AG08396 (cell line): ENCODE results near the gene THSD7A.

Experiments used
- DNase-seq: peaks from one replicate; pipeline ENCODE4 v3.0.0; 2012; ENCODE audit warnings: low spot score, mixed read lengths

THSD7A gene

DNA sequence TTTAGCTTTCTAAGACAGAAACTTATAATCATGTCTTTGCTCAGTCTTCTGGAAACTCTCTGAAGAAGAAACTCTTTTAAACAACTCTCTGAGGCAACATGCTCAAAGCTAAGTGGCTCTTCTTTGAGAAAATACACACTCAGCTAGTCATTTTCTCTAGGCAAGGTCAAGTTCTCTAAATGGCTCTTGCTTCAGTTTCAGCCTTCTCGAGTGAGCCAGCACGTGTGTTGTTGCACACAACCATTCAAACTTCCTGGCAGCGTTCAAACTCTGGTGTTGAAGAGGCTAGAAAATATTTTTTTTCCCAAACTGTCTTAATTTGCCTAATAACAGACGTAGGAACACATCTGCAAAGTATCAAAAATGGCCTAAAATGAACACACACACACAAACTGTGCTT is 129.1 kb downstream of the THSD7A start:
- DNase-seq, result no peak

DNA sequence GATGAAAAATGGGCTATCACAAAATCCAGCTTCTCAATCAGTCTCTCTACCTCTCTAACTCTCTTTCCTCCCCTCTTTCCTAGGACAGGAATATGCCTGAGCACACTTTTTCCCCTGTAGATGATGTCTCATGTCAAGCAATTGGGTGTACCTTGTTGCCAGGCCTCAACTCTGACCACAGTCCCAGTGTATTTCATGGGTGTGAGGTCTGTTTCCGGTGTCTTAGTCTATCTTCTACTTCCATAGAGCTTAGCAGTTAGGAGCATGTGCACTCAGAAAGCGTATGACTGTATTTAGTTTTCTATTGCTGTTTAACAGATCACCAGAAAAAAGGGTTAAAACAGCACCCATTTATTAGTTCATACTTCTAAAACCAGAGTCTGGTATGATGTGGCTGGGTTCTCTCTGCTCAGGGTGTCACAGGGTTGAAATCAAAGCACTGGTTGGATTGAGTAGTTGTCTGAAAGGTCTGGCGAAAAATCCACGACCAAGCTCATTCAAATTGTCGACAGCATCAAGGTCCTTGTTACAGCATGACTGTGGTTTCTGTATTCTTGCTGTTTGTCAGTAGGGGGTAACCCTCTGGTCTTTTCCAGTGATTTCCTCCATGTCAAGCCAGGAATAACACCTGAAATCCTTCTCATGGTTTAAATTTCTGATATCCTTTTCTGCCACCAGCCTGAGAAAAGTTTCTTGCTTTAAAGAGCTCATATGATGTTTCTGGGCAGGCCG is 130.0 kb downstream of the THSD7A start:
- no peak for DNase-seq

DNA sequence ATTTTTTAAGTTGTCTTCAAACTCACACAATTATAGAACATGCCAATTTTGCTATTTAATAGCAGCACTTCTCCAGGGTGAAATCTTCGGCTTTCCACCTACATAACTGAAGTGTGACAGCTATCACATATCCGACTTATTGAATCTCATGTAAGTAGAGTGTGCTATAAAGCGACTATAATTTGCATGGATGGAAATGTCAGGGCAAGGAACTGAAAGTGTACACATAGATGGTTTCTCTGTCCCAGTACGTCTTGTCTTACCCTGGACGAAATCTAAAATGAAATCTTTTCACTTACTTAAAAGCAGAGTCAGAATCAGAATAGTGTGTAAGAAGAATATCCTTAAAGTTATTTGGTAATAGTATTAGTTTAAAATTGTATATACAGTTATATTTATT is 132.3 kb downstream of the THSD7A start:
- no peak for DNase-seq

DNA sequence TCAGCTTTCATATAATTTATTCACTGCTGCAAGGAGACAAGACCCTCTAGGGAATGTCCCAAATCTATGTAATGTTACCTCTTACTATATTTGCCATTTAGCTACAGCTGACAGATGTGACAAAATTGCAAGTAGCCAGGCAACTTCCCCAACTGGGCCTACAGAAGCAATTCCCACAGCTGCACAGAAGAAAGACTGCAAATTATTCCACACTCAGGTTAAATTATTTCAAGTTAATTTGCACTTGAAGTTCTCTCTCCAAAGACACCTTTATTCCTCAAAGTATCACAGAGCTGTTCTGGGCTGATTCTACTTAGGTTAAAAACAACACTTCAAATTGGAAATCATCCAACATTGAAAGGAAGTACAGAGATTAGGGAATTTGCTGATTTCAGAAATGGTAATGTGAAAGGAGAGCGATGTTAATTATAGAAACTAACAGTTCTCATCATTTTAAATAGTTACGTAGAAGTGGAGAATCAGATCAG is 133.6 kb downstream of the THSD7A start:
- no peak for DNase-seq

DNA sequence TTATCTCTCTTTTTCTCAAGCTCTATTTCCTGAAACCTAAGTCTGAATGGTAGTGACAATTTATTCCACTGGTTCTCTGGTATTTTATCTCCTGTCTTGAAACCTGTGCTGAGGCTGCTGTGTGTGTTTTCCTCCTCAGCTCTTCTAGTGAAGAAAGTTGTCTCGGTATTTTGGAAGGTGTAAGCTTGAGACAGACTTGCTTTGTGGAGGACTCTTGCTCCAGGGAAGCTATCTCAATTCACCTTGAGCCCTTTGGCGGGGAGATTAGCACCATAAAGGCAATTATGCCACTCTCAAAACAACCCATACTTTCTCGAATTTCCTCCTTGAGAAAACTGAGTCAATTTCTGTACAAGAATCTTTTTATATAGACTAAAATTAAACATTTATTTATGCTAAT is 141.6 kb downstream of the THSD7A start:
- no peak for DNase-seq

DNA sequence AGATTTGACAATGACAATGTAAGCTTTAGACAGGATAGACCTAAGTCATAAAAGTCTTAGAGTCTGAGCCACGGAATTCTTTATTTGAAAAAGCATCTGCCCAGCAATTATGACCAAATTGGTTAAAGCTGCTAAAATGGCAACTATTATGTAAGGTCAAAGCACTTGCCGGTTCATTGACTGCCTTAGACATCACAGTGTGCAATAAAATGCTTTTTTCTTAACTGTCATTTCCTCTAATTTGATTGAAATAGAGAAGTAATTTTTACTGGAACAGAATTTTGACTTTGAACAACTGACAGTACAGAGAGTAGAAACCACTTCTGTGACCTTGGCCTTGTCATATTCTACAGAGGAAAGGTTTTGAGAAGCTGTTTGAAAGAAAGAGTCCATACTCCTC is 142.9 kb downstream of the THSD7A start:
- DNase-seq, result no peak

DNA sequence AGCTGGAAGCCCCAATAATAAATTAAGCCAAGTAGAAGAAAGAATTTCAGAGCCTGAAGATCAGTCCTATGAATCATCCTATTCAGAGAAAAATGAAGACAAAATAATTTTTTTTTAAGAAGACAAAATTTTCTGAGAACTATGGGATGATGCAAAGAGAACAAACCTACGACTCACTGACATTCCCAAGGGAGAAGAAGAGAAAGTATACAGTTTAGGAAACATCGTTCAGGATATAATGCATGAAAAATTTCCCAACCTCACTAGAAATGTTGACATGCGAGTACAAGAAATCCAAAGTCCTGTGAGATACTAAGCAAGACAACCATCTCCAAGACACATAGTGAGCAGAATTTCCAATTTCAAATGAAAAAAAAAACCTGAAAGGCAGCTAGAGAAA is 150.5 kb downstream of the THSD7A start:
- no peak for DNase-seq

DNA sequence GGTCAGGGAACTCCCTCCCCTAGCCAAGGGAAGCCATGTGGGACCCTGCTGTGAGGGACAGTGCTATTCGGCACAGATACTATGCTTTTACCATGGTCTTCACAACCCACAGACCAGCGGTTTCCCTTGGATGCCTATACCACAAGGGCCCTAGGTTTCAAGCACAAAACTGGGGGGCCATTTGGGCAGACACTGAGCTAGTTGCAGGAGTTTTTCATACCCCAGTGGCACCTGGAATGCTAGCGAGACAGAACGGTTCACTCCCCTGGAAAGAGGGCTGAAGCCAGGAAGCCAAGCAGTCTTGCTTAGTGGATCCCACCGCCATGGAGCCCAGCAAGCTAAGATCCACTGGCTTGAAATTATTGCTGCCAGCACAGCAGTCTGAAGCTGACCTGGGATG is 156.8 kb downstream of the THSD7A start:
- DNase-seq, result no peak

DNA sequence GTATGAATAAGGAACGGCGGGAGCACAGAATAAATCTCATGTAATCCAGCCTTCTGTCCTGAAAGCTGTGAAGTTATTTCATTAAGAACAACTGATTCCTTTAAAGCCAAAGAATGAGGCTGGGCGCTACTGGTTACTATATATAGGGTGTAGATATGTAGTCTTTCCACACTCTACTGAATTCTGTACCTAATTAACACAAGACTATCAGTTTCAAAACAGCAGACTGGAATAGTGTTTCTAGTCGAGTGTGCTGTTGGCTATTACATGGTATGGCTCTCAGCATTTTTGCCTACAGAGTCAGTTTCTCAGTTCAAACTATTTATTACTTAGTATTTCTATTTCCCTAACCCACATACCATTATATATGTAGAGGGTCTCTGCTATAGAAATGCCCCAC is 163.3 kb downstream of the THSD7A start:
- DNase-seq, result no peak

DNA sequence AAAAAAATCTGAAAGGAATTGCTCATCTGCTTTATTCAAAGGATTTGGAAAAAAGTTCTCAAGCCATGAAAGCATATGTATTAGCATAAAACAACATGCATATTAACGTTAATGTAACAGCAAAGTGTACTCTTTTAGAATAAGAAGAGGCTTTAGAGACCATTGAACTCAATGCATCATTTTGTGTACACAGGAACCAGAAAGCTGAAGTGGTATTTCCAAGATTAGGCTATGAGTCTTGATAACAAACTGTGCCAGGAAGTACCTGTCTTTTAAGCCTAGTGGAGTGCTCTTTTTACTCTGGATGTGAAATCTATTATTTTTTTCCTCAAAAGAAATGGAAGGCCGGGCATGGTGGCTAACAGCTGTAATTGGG is 164.2 kb downstream of the THSD7A start:
- no peak for DNase-seq

DNA sequence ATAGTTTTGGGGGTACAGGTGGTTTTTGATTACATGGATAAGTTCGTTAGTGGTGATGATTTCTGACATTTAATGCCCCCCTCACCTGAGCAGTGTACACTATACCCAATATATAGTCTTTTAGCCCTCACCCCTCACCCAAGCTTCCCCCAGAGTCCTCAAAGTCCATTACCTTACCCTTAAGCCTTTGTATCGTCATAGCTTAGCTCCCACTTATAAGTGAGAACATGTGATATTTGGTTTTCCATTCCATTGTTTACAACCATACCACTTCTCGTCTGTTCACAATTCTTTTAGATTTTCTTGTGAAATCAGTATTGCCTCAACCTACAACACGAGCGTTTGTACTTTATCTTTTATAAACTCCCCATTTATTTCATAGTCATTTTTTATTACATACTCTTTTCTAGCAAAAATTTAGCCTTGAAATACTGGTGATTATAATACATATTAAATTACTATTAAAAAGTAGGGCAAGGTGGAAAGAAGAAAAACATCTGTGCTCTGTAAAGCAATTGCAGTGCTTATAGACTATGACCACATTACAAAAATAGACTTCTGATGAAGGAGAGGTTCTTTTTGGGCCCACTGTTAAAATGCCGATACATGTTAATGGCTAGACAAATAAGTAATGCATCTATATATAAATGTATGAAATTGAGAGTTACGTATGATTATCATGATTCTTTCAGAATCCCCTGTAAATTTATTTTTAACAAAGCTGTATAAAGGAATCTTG is 164.8 kb downstream of the THSD7A start:
- DNase-seq, result no peak

DNA sequence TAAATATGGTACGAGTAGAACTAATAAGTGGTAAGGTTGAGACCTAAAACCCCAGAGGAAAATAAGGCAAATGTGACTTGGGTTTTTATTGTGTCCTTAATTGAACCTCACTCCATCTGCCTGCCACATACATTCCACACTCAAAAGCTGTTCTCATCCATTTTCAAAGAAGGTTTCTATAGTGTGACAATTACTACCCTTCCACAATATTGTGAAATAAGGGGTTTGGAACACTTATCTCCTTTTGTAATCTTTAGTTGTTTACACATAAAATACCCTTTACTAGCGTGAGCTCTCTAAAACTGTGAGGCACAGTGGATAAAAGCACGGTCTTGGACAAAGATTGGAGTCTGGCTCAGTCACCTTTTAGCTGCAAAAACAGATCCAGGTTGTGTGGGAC is 166.6 kb downstream of the THSD7A start:
- DNase-seq, result no peak

DNA sequence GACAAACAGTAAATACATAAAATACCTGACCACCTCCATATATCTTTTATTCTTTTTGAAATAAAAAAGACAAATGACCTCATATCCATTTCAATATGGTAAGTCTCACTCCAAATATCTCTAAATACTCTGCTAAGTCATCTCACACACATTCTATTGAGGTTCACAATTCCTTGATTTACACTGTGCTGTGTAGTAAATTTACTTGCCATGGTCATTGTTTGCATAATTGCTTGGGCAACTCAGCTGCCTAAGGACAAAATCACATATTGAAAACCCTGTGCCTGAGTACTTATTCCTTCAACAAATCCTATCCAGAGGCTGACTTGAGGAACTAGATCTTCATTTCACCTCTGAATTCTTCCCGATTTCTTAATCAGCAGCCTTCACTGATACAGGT is 176.4 kb downstream of the THSD7A start:
- DNase-seq, result no peak

DNA sequence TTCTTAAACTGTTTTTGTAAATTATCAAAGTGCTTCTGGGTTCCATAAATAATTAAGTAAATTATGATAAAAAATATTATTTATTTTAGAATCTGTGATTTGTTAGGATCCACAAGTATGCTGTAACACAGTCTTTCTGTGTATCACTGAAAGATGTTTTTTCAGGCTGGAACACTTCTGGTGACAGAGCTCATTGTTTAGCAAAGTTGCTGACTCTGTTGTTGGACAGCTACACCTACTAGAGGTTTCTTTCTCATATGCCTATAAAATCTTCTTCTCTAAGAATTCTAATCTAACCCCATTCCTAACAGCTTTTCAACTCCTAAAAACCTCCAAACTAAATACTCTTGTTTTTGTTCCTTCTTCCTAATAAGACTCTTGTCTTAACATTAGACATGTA is 176.8 kb downstream of the THSD7A start:
- no peak for DNase-seq

DNA sequence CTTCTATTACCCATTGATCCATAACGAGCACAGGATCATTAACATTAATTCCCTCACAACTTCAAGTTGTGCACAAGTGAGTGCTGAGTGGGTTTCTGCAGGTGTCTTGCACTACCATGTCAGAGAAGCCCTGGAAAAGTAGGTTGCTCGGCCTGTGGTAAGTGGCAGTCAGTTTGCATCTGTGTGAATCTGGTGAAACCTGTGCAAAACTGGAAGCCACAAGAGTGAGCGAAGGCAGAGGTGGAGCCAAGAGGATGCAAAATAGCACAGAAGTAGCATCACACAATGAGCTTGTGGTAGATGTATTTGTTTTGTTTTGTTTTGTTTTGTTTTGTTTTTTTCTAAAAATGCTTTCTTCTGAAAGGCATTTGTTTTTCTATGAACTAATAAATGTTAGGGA is 181.5 kb downstream of the THSD7A start:
- DNase-seq, result no peak

DNA sequence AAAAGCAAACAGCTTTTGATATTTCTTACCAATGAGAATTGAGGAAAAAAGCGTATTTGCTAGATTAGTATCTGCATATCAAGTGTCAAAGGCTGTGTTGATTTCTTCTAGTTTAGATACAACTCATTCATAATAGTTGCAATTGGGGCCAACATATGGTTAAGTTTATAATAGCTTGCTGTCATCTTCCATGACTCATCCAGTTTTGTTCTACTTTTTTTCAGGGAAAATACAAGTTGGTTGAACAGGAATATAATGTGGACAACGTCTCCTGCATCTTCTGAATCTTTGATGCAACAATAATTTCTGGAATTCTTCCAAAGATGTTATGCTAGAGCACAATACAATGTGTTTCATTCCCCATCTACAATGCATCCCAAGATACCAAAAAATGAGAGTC is 182.0 kb downstream of the THSD7A start:
- no peak for DNase-seq

DNA sequence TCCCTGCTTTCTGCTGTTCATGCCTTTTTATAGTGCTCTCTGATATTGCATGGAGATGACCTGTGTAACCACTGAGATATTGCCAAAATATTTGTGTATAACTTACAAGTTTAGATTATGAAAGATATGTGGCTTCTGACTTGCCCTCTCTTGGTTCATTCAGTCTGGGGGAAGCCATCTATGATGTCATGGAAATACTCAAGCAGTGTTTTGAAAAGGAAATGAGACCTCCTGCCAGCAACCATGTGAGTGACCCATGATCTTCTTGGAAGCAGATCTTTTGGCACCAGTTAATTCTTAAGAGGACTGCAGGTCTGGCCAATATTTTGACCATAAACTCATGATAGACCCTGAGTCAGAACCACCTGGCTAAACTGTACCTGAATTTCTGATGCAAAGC is 183.0 kb downstream of the THSD7A start:
- DNase-seq, result no peak

DNA sequence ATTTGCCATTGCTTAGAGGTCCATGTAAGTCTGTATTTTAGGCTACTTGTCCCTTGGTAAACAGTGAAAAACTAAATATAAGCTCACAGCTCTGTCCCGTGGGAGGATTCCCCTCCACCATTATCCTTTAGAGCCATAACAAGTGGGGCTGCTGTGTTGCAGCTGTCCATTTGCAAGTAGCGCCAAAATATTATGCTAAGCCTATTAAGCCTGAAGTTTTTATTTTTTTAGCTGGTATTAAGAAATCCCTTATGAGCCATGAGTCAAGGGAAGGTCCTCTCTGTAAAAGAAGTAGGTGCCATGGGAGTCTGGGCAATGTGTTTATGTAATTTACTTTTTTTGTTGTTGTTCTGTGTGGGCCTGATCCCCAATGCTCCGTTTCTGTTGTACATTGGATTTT is 183.9 kb downstream of the THSD7A start:
- no peak for DNase-seq

DNA sequence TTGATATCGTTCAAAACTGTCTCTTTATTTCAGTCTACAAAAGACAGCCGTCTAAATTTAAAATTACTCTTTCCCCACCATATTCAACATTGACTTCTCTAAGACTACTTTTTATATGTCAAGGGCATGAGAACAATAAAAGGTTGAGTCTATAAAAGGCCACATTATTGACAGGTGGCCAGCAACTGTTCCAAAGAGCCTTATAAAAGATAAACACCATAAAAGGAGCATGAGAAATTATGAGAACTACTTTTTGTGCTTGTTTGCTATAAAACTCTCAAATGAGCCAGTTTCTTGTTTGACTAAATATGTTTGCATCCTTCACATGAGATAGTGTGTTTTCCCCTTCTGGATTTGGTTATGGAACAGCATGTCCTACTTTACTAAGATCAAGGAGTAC is 189.2 kb downstream of the THSD7A start:
- no peak for DNase-seq

DNA sequence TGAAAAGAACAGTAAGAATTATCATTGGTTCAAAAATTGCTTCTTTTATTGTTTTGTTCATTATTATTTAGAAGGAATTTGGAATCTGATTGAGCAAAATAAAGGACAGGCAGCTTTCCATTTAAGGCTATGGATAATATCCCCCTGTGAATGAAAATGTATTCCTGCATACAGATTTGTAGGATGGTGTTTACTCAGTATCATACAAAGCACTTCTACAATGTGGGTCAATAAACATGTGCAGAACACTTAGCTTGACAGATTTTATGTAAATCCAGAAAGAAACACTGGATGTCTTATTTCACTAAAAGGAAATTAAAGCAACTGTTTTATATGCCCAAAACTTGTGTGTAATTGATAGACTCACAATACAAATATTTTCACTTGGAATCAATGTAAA is 189.7 kb downstream of the THSD7A start:
- DNase-seq, result no peak

DNA sequence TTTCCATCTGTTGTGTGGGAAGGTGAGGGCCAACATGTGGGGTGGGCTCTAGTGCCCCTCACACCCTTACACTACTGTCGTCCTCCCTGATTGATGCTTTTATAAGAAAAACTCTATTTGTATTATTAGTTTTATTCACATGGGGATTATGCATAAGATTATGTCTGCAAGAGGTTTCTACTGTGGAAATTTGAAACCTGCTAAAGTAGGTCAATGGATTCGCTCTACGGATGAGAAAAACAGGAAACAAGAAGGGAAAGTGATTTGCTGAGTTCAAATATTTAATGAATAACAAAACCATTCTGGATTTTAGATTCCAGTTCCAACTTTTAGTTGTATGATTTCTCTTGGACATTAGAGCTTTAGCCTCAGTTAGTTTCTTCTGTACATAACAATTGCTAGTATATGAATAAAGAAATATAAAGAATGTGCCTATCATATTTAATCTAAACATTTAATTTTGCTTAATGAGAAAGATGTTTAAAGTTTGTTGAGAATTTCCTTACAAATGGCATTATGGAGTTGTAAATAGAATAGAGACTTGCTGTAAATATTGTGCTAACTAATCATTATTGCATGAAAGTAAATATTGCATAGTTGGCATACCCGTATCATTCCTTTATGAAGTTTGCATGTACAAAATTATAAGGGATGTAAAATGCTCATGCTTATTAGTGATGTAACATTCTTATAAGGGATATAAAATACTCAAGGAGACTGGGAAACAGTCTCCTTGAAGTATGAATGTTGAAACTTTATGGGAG is 193.8 kb downstream of the THSD7A start:
- DNase-seq, result no peak

DNA sequence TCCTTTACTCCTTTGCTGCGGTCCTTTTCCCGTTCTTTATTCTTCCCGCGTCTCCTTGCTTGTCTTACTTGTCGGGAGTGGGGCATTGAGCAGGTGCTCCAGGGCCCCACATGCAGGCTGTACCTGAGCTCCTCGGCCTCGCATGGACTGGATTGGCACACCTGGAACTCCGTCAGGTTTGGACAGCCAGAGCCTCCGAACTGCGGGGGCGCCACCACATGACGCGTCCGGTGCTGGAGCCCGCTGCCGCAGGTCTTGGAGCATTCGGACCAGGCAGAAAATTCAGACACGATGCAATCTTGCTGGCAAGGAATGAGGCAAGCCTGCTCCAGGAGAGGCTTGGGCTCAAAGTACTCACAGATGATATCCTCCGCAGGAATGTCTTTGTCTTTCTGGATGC is 195.7 kb downstream of the THSD7A start:
- DNase-seq, result no peak

DNA sequence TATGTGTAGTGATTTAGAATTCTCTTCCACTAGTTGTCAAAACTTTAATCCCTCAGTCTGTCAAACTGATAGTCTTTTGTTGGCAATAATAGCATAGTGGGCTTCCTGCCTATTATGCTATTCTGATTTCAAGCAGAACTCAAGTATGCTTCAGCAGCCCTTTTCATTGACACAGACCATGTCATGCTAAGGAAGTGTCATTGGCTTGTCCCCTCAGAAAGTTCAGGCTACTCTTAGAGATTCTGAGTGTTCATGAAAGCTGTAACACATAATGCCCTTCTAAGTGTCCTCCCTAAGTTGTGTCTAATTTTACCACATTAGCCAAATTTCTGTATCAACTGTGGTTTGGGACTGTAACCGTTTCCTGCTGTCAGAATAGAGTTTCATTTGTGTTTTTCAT is 198.7 kb downstream of the THSD7A start:
- no peak for DNase-seq
